CD4-positive, alpha-beta memory T cell (primary cell): Measurements from ENCODE around the gene PRELID1. TPM values are rescaled to one million over a fixed set of nuclear protein-coding genes. Genes with fewer than 3 reads are reported as not detected.
A peak's percentile ranks its signal among the peaks of the same experiment; 100 is the strongest.

Experiments
- CTCF ChIA-PET: fragments of 350-600 bp; sonication (Branson Sonifier 250); formaldehyde crosslinking; loops from one replicate; lab custom pipeline; 2021; ENCODE audit warnings: inconsistent platforms; ENCODE audit not compliant: partially characterized antibody; lab: Charles Lee
- POLR2A ChIA-PET: fragments of 350-600 bp; sonication (Branson Sonifier 250); formaldehyde crosslinking; loops from one replicate; lab custom pipeline; 2021; ENCODE audit not compliant: partially characterized antibody; lab: Charles Lee
- DNase-seq, 5 donors: peaks; one replicate each; pipeline versions ENCODE4 v3.0.0 to v3.0.0-alpha.2; 2020 to 2022; ENCODE audit warnings: mixed read lengths in 1 of 5
- H3K27ac ChIP-seq: one replicate; pipeline ENCODE4 v1.7.0; 2013; ENCODE audit warnings: low read depth, low read length
- H3K27me3 ChIP-seq: 2 replicates; pipeline ENCODE4 v1.7.0; 2013; ENCODE audit warnings: mild to moderate bottlenecking, low read length, moderate library complexity; ENCODE audit not compliant: insufficient read depth
- H3K36me3 ChIP-seq: 2 replicates; pipeline ENCODE4 v1.7.0; 2013; ENCODE audit warnings: mild to moderate bottlenecking, low read length, moderate library complexity; ENCODE audit not compliant: insufficient read depth
- H3K4me1 ChIP-seq: 2 replicates; pipeline ENCODE4 v1.7.0; 2013; ENCODE audit warnings: mild to moderate bottlenecking, low read length, moderate library complexity; ENCODE audit not compliant: insufficient read depth
- H3K4me3 ChIP-seq, 2 donors: one replicate each; pipeline ENCODE4 v1.7.0; 2013; ENCODE audit warnings: low read length in 2 of 2, mild to moderate bottlenecking in 1 of 2
- H3K9me3 ChIP-seq, 2 donors: one replicate each; pipeline ENCODE4 v1.7.0; 2013; ENCODE audit warnings: low read length in 2 of 2, control low read depth in 1 of 2; ENCODE audit not compliant: control insufficient read depth in 1 of 2
- H3K27ac Mint-ChIP-seq, 7 donors: one replicate each; pipeline ENCODE4 v1.8.0; 2020 to 2021; ENCODE audit warnings: mixed read lengths in 7 of 7, mild to moderate bottlenecking in 6 of 7, inconsistent platforms in 3 of 7, moderate library complexity in 3 of 7
- H3K27me3 Mint-ChIP-seq, 2 donors: one replicate each; pipeline ENCODE4 v1.8.0; 2020 to 2021; ENCODE audit warnings: mixed read lengths in 2 of 2
- H3K36me3 Mint-ChIP-seq, 2 donors: one replicate each; pipeline ENCODE4 v1.8.0; 2020 to 2021; ENCODE audit warnings: mixed read lengths in 2 of 2, inconsistent platforms in 1 of 2, mild to moderate bottlenecking in 1 of 2
- H3K4me1 Mint-ChIP-seq, 4 donors: one replicate each; pipeline ENCODE4 v1.8.0; 2020 to 2021; ENCODE audit warnings: mixed read lengths in 4 of 4, mild to moderate bottlenecking in 1 of 4
- H3K4me3 Mint-ChIP-seq, 8 donors: one replicate each; pipeline ENCODE4 v1.8.0; 2020 to 2021; ENCODE audit warnings: mixed read lengths in 8 of 8, mild to moderate bottlenecking in 7 of 8, moderate library complexity in 6 of 8, inconsistent platforms in 3 of 8
- H3K9me3 Mint-ChIP-seq, 8 donors: one replicate each; pipeline ENCODE4 v1.8.0; 2020 to 2021; ENCODE audit warnings: mixed read lengths in 8 of 8, mild to moderate bottlenecking in 5 of 8, inconsistent platforms in 3 of 8, moderate library complexity in 1 of 8
- intact Hi-C: fragments of 100-400 bp; cut with micrococcal nuclease; formaldehyde crosslinking; loops from one replicate; pipeline ENCODE4 v1.15.1; 2023
- polyA plus RNA-seq, 2 donors: library from polyadenylated mRNA; unstranded; fragments of 300-500 nt; fragmentation: Illumina TruSeq; gene quantifications; one replicate each; pipeline ENCODE4 v1.2.3, GENCODE V29; 2021
- total RNA-seq, 2 experiments: library from RNA; stranded (reverse); gene quantifications; one replicate each; pipeline ENCODE4 v1.2.3, GENCODE V29; 2021

PRELID1 gene
- total and polyA plus RNA-seq, 4 experiments from 2014 or later = 70.9 to 229 (median 140) TPM

DNA sequence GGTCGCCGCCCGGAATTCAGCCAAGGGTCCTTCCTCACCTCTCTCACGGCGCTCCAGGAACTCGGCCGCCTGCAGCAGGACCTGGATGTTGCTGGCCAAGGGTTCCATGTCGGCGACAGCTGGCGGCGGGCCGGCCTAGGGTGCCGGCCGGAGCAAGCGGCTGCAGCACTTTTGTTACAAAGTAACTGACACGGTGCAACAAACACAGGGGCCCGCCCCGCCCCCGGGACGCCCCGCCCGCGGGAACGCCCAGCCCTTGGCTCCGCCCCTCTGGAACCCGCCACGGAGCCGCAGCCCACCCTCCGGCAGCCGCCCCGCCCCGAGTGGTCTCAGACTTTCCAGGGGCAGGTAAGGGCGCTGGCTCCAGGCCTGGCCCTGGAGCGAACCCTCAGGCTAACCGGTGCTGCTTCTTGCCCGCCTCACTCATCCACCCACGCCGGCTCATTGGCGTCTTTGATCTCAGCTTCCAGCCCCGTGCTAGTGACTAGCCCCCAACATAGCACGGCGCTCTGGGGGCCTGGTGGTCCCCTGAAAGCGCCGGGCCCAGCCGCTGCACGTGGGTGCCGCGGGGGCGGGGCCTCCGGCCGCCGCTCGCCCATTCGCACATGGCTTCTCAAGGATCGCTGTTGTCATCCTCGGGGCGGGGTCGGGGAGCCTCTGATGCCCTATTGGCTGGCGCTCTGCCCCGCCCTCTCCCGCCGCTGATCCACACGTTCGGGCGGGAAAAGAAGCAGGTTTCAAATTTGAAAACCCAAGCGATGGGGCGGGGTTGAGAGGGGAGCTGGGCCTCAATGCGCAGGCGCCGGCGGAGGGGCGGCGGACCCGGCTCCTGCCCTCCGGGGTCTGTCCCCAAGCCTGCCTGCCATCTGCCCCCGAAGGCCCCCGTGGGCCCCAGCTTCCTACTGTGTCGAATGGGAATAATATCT is 8.4 kb downstream of the PRELID1 start, which contains the start of gene MXD3:
MXD3 (minus strand) TSS at position 176 of the 926 bp plus-strand sequence; CDS start at position 108, 68 bp downstream.
- peaks cover 41% of the 10 kb centered on the region for H3K4me1 ChIP-seq
- H3K27ac ChIP-seq = peak within 1 kb of the TSS; percentile 49
- no peaks in the 10 kb centered on the region for H3K27me3 Mint-ChIP-seq
- peaks cover under 1 to 3% of the 10 kb centered on the region in 2 donors for H3K36me3 Mint-ChIP-seq
- H3K36me3 ChIP-seq = peaks cover 4% of the 10 kb centered on the region
- no peaks in the 10 kb centered on the region for H3K9me3 ChIP-seq
- H3K4me3 Mint-ChIP-seq = peak within 1 kb of the TSS; percentile 70 to 86 (median 80)
- peak within 1 kb of the TSS; percentile 24 to 64 for H3K4me3 ChIP-seq
- H3K27ac Mint-ChIP-seq = peak within 1 kb of the TSS; percentile 29 to 83 (median 75)
- POLR2A ChIA-PET = interaction anchor here (0.8 to 5.5 kb wide), 14 partner anchors 8 to 186 kb away, joined by 3 to 31 read pairs (median 4); partner anchors contain the start of genes LMAN2, NSD1, PDLIM7 and PRELID1
- peak; percentile 90 to 96 (median 93) for DNase-seq
- peaks cover 0 to 4% (median 0%) of the 10 kb centered on the region in 8 donors for H3K9me3 Mint-ChIP-seq
- intact Hi-C loops = loop anchor here (1.0 to 2.0 kb wide), 4 partner anchors 9 to 841 kb away; partner anchors contain the start of genes LMAN2, NHP2, PDLIM7 and PRELID1
- CTCF ChIA-PET = interaction anchor here (1.5 to 9.2 kb wide), 4 partner anchors 8 to 143 kb away, joined by 6 to 78 read pairs (median 42); partner anchors contain the start of genes PRELID1 and RAB24
- H3K4me1 Mint-ChIP-seq = peaks cover 17 to 49% (median 30%) of the 10 kb centered on the region in 4 donors
- no peaks in the 10 kb centered on the region for H3K27me3 ChIP-seq

DNA sequence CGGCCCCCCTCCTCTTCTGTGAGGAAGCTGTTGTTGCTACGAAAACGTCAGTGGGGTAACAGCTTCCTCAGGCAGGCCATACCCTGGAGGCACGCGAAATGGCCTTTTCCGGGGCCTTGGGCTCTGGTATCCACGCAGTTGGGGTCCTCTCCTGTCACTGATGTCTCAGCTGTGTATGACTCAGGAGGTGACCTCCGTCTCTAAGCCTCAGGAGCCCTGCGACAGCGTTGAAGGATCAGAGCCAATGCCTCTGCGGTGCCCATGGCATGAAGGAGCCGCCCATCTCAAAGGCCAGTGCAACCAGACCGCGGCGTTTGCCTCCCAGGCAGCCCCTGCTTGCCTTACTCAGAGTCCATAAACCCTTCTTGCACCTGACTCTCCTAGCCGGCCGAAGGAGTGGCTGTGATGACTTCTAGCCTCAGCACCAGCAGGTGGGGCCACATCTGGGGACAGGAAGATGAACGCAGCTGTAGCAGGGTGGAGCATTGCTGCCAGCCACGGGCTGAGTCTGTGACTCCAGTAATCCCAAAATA is 9.1 kb downstream of the PRELID1 start:
- Histone ChIP-seq H3K27ac (peak overlapping the region; percentile 49), H3K4me3 (peak overlapping the region; percentile 24 to 64), H3K36me3 (no peaks in the 10 kb centered on the region), H3K4me1 (peaks cover 37% of the 10 kb centered on the region), H3K27me3 (no peaks in the 10 kb centered on the region), H3K9me3 (no peaks in the 10 kb centered on the region)
- Mint-ChIP-seq H3K27me3 (no peaks in the 10 kb centered on the region), H3K36me3 (peaks cover 0 to 3% of the 10 kb centered on the region in 2 donors), H3K4me3 (peak overlapping the region; percentile 39 to 84 (median 70)), H3K4me1 (peaks cover 16 to 54% (median 28%) of the 10 kb centered on the region in 4 donors), H3K27ac (peak overlapping the region; percentile 17 to 77 (median 37)), H3K9me3 (peaks cover 0 to 4% (median 0%) of the 10 kb centered on the region in 8 donors)
- intact Hi-C loops = loop anchor here (1.0 to 2.0 kb wide), 4 partner anchors 9 to 840 kb away; partner anchors contain the start of genes LMAN2, NHP2, PDLIM7 and PRELID1
- POLR2A ChIA-PET = interaction anchor here (0.7 to 5.5 kb wide), 14 partner anchors 9 to 872 kb away, joined by 3 to 31 read pairs (median 4); partner anchors contain the start of genes LMAN2, NSD1, PDLIM7 and PRELID1
- no peak for DNase-seq
- CTCF ChIA-PET = interaction anchor here (1.3 to 9.2 kb wide), 4 partner anchors 9 to 142 kb away, joined by 4 to 78 read pairs (median 38); partner anchors contain the start of genes PRELID1 and RAB24

DNA sequence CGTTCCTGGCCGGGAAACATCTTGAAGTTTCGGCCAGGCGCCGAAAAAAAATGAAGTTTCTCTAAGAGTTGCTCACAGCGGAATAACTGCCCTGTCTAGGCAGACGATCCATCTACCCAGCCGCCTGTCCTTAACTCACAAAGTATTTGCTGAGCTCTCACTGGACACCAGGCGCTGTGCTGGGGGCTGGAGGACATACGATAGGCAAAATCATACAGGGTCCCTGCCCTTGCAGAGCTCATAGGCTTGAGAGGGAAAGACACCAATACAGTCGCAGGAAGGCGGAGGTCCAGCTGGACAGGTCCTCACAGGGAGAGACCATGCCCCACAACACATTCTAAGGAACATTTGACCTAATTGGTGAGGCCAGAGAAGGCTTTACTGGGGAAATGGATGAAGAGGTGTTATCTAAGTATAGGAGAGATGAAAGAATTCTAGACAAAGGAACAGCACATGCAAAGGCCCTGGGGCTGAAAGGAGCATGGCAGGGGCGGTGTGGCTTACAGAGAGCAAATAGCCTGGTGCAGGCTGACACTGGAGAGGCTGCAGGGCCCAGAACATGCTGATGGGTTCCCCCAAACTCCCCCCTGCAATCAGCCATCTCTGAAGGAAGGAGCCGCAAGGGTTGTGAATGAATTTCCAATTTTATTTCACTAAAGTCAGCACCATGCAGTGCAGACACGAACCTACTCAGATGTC is 10.1 kb downstream of the PRELID1 start:
- CTCF ChIA-PET = interaction anchor here (1.3 to 9.2 kb wide), 5 partner anchors 10 to 188 kb away, joined by 4 to 78 read pairs (median 6); partner anchors contain the start of genes PRELID1 and RAB24
- H3K27me3 Mint-ChIP-seq = no peaks in the 10 kb centered on the region
- DNase-seq = no peak
- peaks cover 19 to 58% (median 32%) of the 10 kb centered on the region in 4 donors for H3K4me1 Mint-ChIP-seq
- peaks cover 0 to 5% of the 10 kb centered on the region in 2 donors for H3K36me3 Mint-ChIP-seq
- Histone ChIP-seq H3K27me3 (no peaks in the 10 kb centered on the region), H3K36me3 (no peaks in the 10 kb centered on the region), H3K27ac (no peak overlapping the region), H3K4me1 (peaks cover 41% of the 10 kb centered on the region), H3K4me3 (no peak overlapping the region), H3K9me3 (no peaks in the 10 kb centered on the region)
- H3K4me3 Mint-ChIP-seq = no peak overlapping the region
- intact Hi-C loops = loop anchor here (2.0 kb wide), 2 partner anchors 37 to 839 kb away; partner anchors contain the start of genes LMAN2 and NHP2
- POLR2A ChIA-PET = interaction anchor here (0.5 to 5.5 kb wide), 10 partner anchors 10 to 871 kb away, joined by 3 to 31 read pairs (median 4); partner anchors contain the start of genes LMAN2, PRELID1, PRR7 and RAB24
- H3K27ac Mint-ChIP-seq = peak overlapping the region in 1 of 7 donors; percentile 29
- H3K9me3 Mint-ChIP-seq = peaks cover 0 to 4% (median 0%) of the 10 kb centered on the region in 8 donors

DNA sequence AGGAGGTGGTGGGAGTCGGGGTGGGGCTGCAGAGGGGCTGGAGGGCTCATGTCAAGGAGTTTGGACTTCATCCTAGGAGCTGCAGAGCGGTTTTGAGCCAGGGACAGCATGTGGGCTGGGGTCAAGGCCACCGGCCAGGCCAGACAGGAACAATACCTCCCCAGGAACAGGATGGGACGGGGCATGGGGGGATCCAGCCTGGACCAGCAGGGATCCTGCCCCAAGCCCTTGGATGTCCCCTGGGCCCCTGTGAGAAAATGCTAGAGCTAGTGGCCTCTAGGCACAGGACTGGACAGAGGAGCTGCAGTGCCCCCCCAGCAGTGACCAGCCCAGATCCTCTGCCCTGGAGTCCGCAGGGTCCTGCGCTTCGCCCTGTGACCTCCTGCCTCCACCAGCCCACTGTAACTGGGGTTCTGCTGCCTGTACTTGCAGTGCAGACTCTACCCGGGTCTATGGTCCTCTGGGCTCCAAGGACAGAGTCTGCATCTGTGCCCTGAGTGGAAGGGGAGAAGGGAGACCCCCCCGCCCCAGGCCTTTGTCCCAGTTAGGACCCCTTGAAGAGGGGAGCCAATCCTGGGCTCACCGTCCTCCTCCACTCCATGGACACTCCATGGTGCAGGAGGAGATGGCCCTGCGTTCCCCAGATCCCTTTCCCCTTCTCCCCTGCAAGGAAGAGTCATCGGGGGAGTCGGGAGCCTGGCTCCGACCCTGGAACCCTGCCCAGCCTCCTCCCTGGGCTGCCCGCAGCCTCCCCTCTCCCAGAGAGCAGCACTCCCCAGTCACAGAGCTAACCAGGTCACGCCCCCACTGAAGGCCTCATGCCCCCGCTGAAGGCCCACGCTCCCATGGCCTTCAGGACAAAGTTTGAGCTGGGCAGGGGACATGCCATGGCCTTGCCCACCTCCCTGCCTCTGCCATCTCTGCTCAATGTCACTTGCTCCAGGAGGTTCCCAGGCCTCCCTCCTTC is 11.1 kb downstream of the PRELID1 start:
- Mint-ChIP-seq H3K9me3 (peaks cover 0 to 2% (median 0%) of the 10 kb centered on the region in 8 donors), H3K27me3 (no peaks in the 10 kb centered on the region), H3K4me3 (peak overlapping the region in 1 of 8 donors; percentile 49), H3K36me3 (peaks cover 4 to 5% of the 10 kb centered on the region in 2 donors), H3K4me1 (peaks cover 19 to 55% (median 30%) of the 10 kb centered on the region in 4 donors), H3K27ac (no peak overlapping the region)
- no peak for DNase-seq
- CTCF ChIA-PET = interaction anchor here (1.2 to 9.2 kb wide), 6 partner anchors 21 to 187 kb away, joined by 3 to 86 read pairs (median 66); no protein-coding TSS in a partner anchor
- Histone ChIP-seq H3K9me3 (no peaks in the 10 kb centered on the region), H3K4me3 (no peak overlapping the region), H3K27me3 (no peaks in the 10 kb centered on the region), H3K36me3 (no peaks in the 10 kb centered on the region), H3K4me1 (peaks cover 39% of the 10 kb centered on the region), H3K27ac (no peak overlapping the region)
- intact Hi-C loops = no loop called here
- POLR2A ChIA-PET = interaction anchor here (1.4 kb wide), 1 partner anchor 58 kb away, joined by 4 read pairs; no protein-coding TSS in a partner anchor

DNA sequence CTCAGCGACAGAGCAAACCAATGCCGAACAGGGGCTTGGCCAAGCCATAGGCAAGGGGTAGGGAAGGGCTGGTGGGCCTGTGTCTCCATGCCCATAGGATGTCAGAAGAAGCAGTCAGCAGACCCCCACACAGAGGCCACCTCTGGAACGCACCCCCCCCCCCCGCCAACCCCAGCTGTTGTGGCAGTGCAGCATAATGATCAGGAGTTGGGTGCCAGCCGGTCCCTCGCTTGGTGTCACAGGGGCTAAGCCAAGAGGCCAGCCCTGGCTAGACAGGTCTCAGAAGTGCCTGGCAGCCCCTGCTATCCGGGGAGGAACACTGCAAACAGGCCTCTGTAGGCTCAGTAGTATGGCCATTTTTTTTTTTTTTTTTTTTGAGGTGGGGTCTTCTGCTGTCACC is 11.8 kb downstream of the PRELID1 start:
- H3K9me3 Mint-ChIP-seq = peaks cover 0 to 2% (median 0%) of the 10 kb centered on the region in 8 donors
- POLR2A ChIA-PET = interaction anchor here (0.9 kb wide), 1 partner anchor 75 kb away, joined by 3 read pairs; no protein-coding TSS in a partner anchor
- peaks cover 3 to 9% of the 10 kb centered on the region in 2 donors for H3K36me3 Mint-ChIP-seq
- Histone ChIP-seq H3K9me3 (no peaks in the 10 kb centered on the region), H3K27me3 (no peaks in the 10 kb centered on the region), H3K27ac (no peak overlapping the region), H3K4me3 (no peak overlapping the region), H3K4me1 (peaks cover 38% of the 10 kb centered on the region), H3K36me3 (no peaks in the 10 kb centered on the region)
- H3K27me3 Mint-ChIP-seq = no peaks in the 10 kb centered on the region
- intact Hi-C loops = no loop called here
- H3K4me3 Mint-ChIP-seq = no peak overlapping the region
- H3K27ac Mint-ChIP-seq = no peak overlapping the region
- no peak for DNase-seq
- CTCF ChIA-PET = interaction anchor here (1.2 to 9.2 kb wide), 6 partner anchors 20 to 185 kb away, joined by 3 to 86 read pairs (median 35); no protein-coding TSS in a partner anchor
- peaks cover 19 to 56% (median 33%) of the 10 kb centered on the region in 4 donors for H3K4me1 Mint-ChIP-seq
